Natural killer cell (primary cell): ENCODE results near the gene LOXL1. TPM values are rescaled to one million over a fixed set of nuclear protein-coding genes. Genes with fewer than 3 reads are reported as not detected.

ENCODE experiments used
- ATAC-seq, 3 donors: fragments of 150-1000 bp in 2 of 3; fragments of 200-7000 bp in 1 of 3; cut with Tn5 transposase; 1 replicate in 1 of 3; 2 replicates in 2 of 3; pipeline ENCODE4 v1.10.0; 2021; ENCODE audit warnings: mild to moderate bottlenecking in 2 of 3, moderate library complexity in 2 of 3
- DNase-seq, 2 donors: peaks; one replicate each; pipeline versions ENCODE4 v3.0.0 to v3.0.0-alpha.2; 2013 to 2021; ENCODE audit warnings: mixed read lengths in 1 of 2
- H3K27ac ChIP-seq: one replicate; pipeline ENCODE4 v1.5.1; 2013; ENCODE audit warnings: mild to moderate bottlenecking, low read length
- H3K27me3 ChIP-seq: one replicate; pipeline ENCODE4 v1.6.1; 2013; ENCODE audit warnings: low read length; ENCODE audit not compliant: control insufficient read depth, insufficient read depth
- H3K36me3 ChIP-seq: one replicate; pipeline ENCODE4 v1.6.1; 2013; ENCODE audit warnings: low read length; ENCODE audit not compliant: control insufficient read depth, insufficient read depth
- H3K4me1 ChIP-seq: one replicate; pipeline ENCODE4 v1.6.1; 2013; ENCODE audit warnings: low read length; ENCODE audit not compliant: control insufficient read depth, insufficient read depth
- H3K4me3 ChIP-seq: one replicate; pipeline ENCODE4 v1.5.1; 2013; ENCODE audit warnings: low read length
- H3K9me3 ChIP-seq: one replicate; pipeline ENCODE4 v1.6.1; 2013; ENCODE audit warnings: low read length; ENCODE audit not compliant: control insufficient read depth, insufficient read depth
- H3K27ac Mint-ChIP-seq, 2 donors: one replicate each; pipeline ENCODE4 v1.8.0; 2022; ENCODE audit warnings: mild to moderate bottlenecking in 2 of 2, mixed read lengths in 2 of 2, moderate library complexity in 1 of 2
- H3K27me3 Mint-ChIP-seq, 2 donors: one replicate each; pipeline ENCODE4 v1.8.0; 2022; ENCODE audit warnings: low read depth in 2 of 2, mixed read lengths in 2 of 2
- H3K36me3 Mint-ChIP-seq: one replicate; pipeline ENCODE4 v1.8.0; 2022; ENCODE audit warnings: mixed read lengths
- H3K4me1 Mint-ChIP-seq, 2 donors: one replicate each; pipeline ENCODE4 v1.8.0; 2022; ENCODE audit warnings: mixed read lengths in 2 of 2
- H3K4me3 Mint-ChIP-seq: one replicate; pipeline ENCODE4 v1.8.0; 2022; ENCODE audit warnings: mild to moderate bottlenecking, moderate library complexity, mixed read lengths
- H3K9me3 Mint-ChIP-seq, 2 donors: one replicate each; pipeline ENCODE4 v1.8.0; 2022; ENCODE audit warnings: mixed read lengths in 2 of 2
- WGBS: methylation state at CpG from one replicate; pipeline ENCODE4 v1.1.7; 2013; ENCODE audit warnings: missing lambda C conversion rate; ENCODE audit not compliant: insufficient coverage; 5-methylcytosine and 5-hydroxymethylcytosine counted together
- intact Hi-C: fragments of 100-400 bp; cut with micrococcal nuclease; formaldehyde crosslinking; loops from one replicate; pipeline ENCODE4 v1.14.2; 2022
- total RNA-seq, 4 donors: library from RNA; stranded (reverse); fragments of 120-200 nt in 1 of 4; gene quantifications; one replicate each; pipeline versions ENCODE4 v1.2.3 to v1.2.4, GENCODE V29; 2013 to 2022
- TF ChIP-seq, protein P1 (sequence below): fragments of 200-600 bp; IDR thresholded peaks from one replicate; pipeline ENCODE4 v1.8.0; 2022; ENCODE audit warnings: antibody characterized with exemption

Gene LOXL1
- total RNA-seq, 3 donors from 2014 or later (not counting 1 experiment from before 2014, with no cell fraction given), result 1.1 to 1.4 (median 1.3) TPM

- Mint-ChIP-seq H3K4me1 (peaks cover 0 to 21% of the 10 kb centered on the region in 2 donors), H3K4me3 (no peak overlapping the region), H3K9me3 (no peaks in the 10 kb centered on the region), H3K27me3 (no peaks in the 10 kb centered on the region), H3K27ac (no peak overlapping the region), H3K36me3 (no peaks in the 10 kb centered on the region)
- Histone ChIP-seq H3K9me3 (no peaks in the 10 kb centered on the region), H3K4me1 (peaks cover 31% of the 10 kb centered on the region), H3K4me3 (no peak overlapping the region), H3K27me3 (no peaks in the 10 kb centered on the region), H3K27ac (no peak overlapping the region), H3K36me3 (peaks cover 2% of the 10 kb centered on the region)
- intact Hi-C loops, result no loop called here
- 96% methylated on average over 4 of the region's 4 CpGs for WGBS
- DNase-seq (no peak), ATAC-seq (no peak)
- TF ChIP-seq, protein P1, sequence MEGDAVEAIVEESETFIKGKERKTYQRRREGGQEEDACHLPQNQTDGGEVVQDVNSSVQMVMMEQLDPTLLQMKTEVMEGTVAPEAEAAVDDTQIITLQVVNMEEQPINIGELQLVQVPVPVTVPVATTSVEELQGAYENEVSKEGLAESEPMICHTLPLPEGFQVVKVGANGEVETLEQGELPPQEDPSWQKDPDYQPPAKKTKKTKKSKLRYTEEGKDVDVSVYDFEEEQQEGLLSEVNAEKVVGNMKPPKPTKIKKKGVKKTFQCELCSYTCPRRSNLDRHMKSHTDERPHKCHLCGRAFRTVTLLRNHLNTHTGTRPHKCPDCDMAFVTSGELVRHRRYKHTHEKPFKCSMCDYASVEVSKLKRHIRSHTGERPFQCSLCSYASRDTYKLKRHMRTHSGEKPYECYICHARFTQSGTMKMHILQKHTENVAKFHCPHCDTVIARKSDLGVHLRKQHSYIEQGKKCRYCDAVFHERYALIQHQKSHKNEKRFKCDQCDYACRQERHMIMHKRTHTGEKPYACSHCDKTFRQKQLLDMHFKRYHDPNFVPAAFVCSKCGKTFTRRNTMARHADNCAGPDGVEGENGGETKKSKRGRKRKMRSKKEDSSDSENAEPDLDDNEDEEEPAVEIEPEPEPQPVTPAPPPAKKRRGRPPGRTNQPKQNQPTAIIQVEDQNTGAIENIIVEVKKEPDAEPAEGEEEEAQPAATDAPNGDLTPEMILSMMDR, result no peak
Observed at GRCh38 chr15:73987250-73987649, 61.0 kb downstream of the LOXL1 start.

GRCh38 chr15:73987681-73988444 lies 61.6 kb downstream of the LOXL1 start:
- Mint-ChIP-seq H3K27me3 (no peaks in the 10 kb centered on the region), H3K27ac (no peak overlapping the region), H3K4me1 (peaks cover 6 to 26% of the 10 kb centered on the region in 2 donors), H3K9me3 (no peaks in the 10 kb centered on the region), H3K36me3 (no peaks in the 10 kb centered on the region), H3K4me3 (no peak overlapping the region)
- intact Hi-C loops, result no loop called here
- peaks cover 33% of the 10 kb centered on the region for H3K4me1 ChIP-seq
- TF ChIP-seq, protein P1, result no peak
- no peaks in the 10 kb centered on the region for H3K27me3 ChIP-seq
- no peak overlapping the region for H3K27ac ChIP-seq
- ATAC-seq, result no peak
- no peak for DNase-seq
- H3K9me3 ChIP-seq, result no peaks in the 10 kb centered on the region
- peaks cover 2% of the 10 kb centered on the region for H3K36me3 ChIP-seq
- no peak overlapping the region for H3K4me3 ChIP-seq
- WGBS, result 69% methylated on average over 9 of the region's 9 CpGs

- H3K4me1 Mint-ChIP-seq, result peaks cover 7 to 27% of the 10 kb centered on the region in 2 donors
- intact Hi-C loops, result no loop called here
- Histone ChIP-seq H3K4me3 (no peak overlapping the region), H3K4me1 (peaks cover 33% of the 10 kb centered on the region), H3K36me3 (peaks cover 2% of the 10 kb centered on the region), H3K27ac (no peak overlapping the region), H3K27me3 (no peaks in the 10 kb centered on the region), H3K9me3 (no peaks in the 10 kb centered on the region)
- no peaks in the 10 kb centered on the region for H3K9me3 Mint-ChIP-seq
- no peaks in the 10 kb centered on the region for H3K27me3 Mint-ChIP-seq
- TF ChIP-seq, protein P1, result no peak
- DNase-seq (no peak), ATAC-seq (no peak)
- no peaks in the 10 kb centered on the region for H3K36me3 Mint-ChIP-seq
- no peak overlapping the region for H3K27ac Mint-ChIP-seq
- no peak overlapping the region for H3K4me3 Mint-ChIP-seq
- WGBS, result 97% methylated on average over 13 of the region's 13 CpGs
Observed at GRCh38 chr15:73988445-73988969, 62.2 kb downstream of the LOXL1 start.
